ENCODE measurements around the gene SYT2.

Gene SYT2

GRCh38 chr1:202677433-202677832 lies 32.8 kb downstream of the SYT2 start:
- no peak for DNase-seq (ENCODE audit: low spot score)

GRCh38 chr1:202673531-202673930 lies 36.7 kb downstream of the SYT2 start:
- no peak for DNase-seq (ENCODE audit: low spot score)

GRCh38 chr1:202671399-202671798 lies 38.9 kb downstream of the SYT2 start:
- peak; percentile 33 for DNase-seq (ENCODE audit: low spot score)

GRCh38 chr1:202665417-202665816 lies 44.8 kb downstream of the SYT2 start:
- DNase-seq (ENCODE audit: low spot score), result no peak

GRCh38 chr1:202664083-202664482 lies 46.2 kb downstream of the SYT2 start:
- DNase-seq (ENCODE audit: low spot score), result no peak

- peak; percentile 62 for DNase-seq (ENCODE audit: low spot score)
Observed at GRCh38 chr1:202663131-202663530, 47.1 kb downstream of the SYT2 start.

- peak; percentile 78 for DNase-seq (ENCODE audit: low spot score)
Observed at GRCh38 chr1:202662081-202662480, 48.2 kb downstream of the SYT2 start.

- peak; percentile 95 for DNase-seq (ENCODE audit: low spot score)
Observed at GRCh38 chr1:202661136-202661845, 49.0 kb downstream of the SYT2 start.

GRCh38 chr1:202659974-202660373 lies 50.3 kb downstream of the SYT2 start:
- DNase-seq (ENCODE audit: low spot score), result no peak

- DNase-seq (ENCODE audit: low spot score), result peak; percentile 94
Observed at GRCh38 chr1:202659541-202659940, 50.7 kb downstream of the SYT2 start.

- no peak for DNase-seq (ENCODE audit: low spot score)
Observed at GRCh38 chr1:202658769-202659168, 51.5 kb downstream of the SYT2 start.

- no peak for DNase-seq (ENCODE audit: low spot score)
Observed at GRCh38 chr1:202658251-202658759, 51.9 kb downstream of the SYT2 start.

GRCh38 chr1:202656951-202657646 lies 53.2 kb downstream of the SYT2 start:
- peak; percentile 82 for DNase-seq (ENCODE audit: low spot score)

- DNase-seq (ENCODE audit: low spot score), result peak; percentile 39
Observed at GRCh38 chr1:202656057-202656456, 54.2 kb downstream of the SYT2 start.

GRCh38 chr1:202654079-202654478 lies 56.2 kb downstream of the SYT2 start:
- DNase-seq (ENCODE audit: low spot score), result no peak

- no peak for DNase-seq (ENCODE audit: low spot score)
Observed at GRCh38 chr1:202649553-202650392, 60.5 kb downstream of the SYT2 start.

- no peak for DNase-seq (ENCODE audit: low spot score)
Observed at GRCh38 chr1:202648605-202649226, 61.5 kb downstream of the SYT2 start.

GRCh38 chr1:202645097-202645476 lies 65.2 kb downstream of the SYT2 start:
- no peak for DNase-seq (ENCODE audit: low spot score)

- DNase-seq (ENCODE audit: low spot score), result no peak
Observed at GRCh38 chr1:202644219-202645096, 65.8 kb downstream of the SYT2 start.

- DNase-seq (ENCODE audit: low spot score), result peak; percentile 33
Observed at GRCh38 chr1:202643397-202644218, 66.6 kb downstream of the SYT2 start.

All from cerebellar cortex (tissue), 1 donor.